ENCODE results near the gene SDHD. TPM values are rescaled to one million over a fixed set of nuclear protein-coding genes. Genes with fewer than 3 reads are reported as not detected.
"Not testable (repeated sequence)": the region's sequence is repeated elsewhere in the genome, so short reads cannot be mapped to it uniquely, and the experiment has no call there.

SDHD gene
- 100 to 1,000 TPM; 215 to 252 TPM for total RNA-seq
- long read RNA-seq, transcript SDHD-201 (4 exons, 1,439 nt): major isoform, 547 of 573 reads
- long read RNA-seq, partial matches to known transcripts: 13 of 573 reads
- long read RNA-seq, other reads (novel, unspliced or antisense): 10 of 573 reads

- DNase-seq (peak; percentile 93 to 96), ATAC-seq (peak; percentile 93)
- intact Hi-C loops (cut with DNase I, micrococcal nuclease): no loop called here
These were observed at the start of gene SDHD, which contains the start of gene TIMM8B for GRCh38 chr11:112086422-112087191. SDHD (plus strand) TSS chr11:112086873; CDS start chr11:112086908, 35 bp downstream. TIMM8B (minus strand) TSS chr11:112086756; CDS start chr11:112086723, 33 bp downstream.

- DNase-seq: no peak
- intact Hi-C loops (cut with DNase I, micrococcal nuclease): no loop called here
- ATAC-seq: no peak
These were observed 49.1 kb upstream of the SDHD start for GRCh38 chr11:112037527-112037926.

GRCh38 chr11:112042161-112042960 is 44.3 kb upstream of the SDHD start:
- intact Hi-C loops (cut with DNase I, micrococcal nuclease): no loop called here
- DNase-seq (no peak), ATAC-seq (no peak)

- intact Hi-C loops (cut with DNase I, micrococcal nuclease): no loop called here
- ATAC-seq (no peak), DNase-seq (no peak)
These were observed 43.7 kb upstream of the SDHD start for GRCh38 chr11:112042961-112043304.

- intact Hi-C loops (cut with DNase I, micrococcal nuclease): no loop called here
- ATAC-seq: no peak
- no peak for DNase-seq
These were observed 41.7 kb upstream of the SDHD start for GRCh38 chr11:112044961-112045360.

- DNase-seq; intact Hi-C loops (cut with DNase I, micrococcal nuclease); ATAC-seq: not testable (repeated sequence)
These were observed 40.0 kb upstream of the SDHD start for GRCh38 chr11:112046647-112047046.

- ATAC-seq; intact Hi-C loops (cut with DNase I, micrococcal nuclease); DNase-seq: not testable (repeated sequence)
These were observed 38.4 kb upstream of the SDHD start for GRCh38 chr11:112048256-112048655.

- intact Hi-C loops (cut with DNase I, micrococcal nuclease): no loop called here
- DNase-seq: no peak
These were observed 36.9 kb upstream of the SDHD start for GRCh38 chr11:112049777-112050176.

GRCh38 chr11:112050721-112051120 is 36.0 kb upstream of the SDHD start:
- intact Hi-C loops (cut with DNase I, micrococcal nuclease): no loop called here
- DNase-seq (no peak), ATAC-seq (no peak)

More at GRCh38 chr11:112049777-112050176, 36.9 kb upstream of the SDHD start:
- no peak for ATAC-seq

GRCh38 chr11:112051768-112052167 is 34.9 kb upstream of the SDHD start:
- ATAC-seq (no peak), DNase-seq (no peak)
- intact Hi-C loops (cut with DNase I, micrococcal nuclease): no loop called here

- intact Hi-C loops (cut with DNase I, micrococcal nuclease): no loop called here
- ATAC-seq: no peak
These were observed 29.5 kb upstream of the SDHD start for GRCh38 chr11:112057170-112057569.

GRCh38 chr11:112058103-112058502 is 28.6 kb upstream of the SDHD start:
- DNase-seq: no peak
- ATAC-seq: no peak
- intact Hi-C loops (cut with DNase I, micrococcal nuclease): no loop called here

More at GRCh38 chr11:112057170-112057569, 29.5 kb upstream of the SDHD start:
- DNase-seq: no peak

- no peak for ATAC-seq
- intact Hi-C loops (cut with DNase I, micrococcal nuclease): no loop called here
- no peak for DNase-seq
These were observed 23.8 kb upstream of the SDHD start for GRCh38 chr11:112062923-112063322.

GRCh38 chr11:112073941-112074811 is 12.5 kb upstream of the SDHD start, which contains the start of the genes NKAPD1 and PIH1D2:
NKAPD1 (plus strand) TSS chr11:112074299; CDS start chr11:112075575, 1,276 bp downstream.
PIH1D2 (minus strand) TSS chr11:112074017; CDS start chr11:112073174, 843 bp downstream.
- ATAC-seq (peak; percentile 93), DNase-seq (peak; percentile 65 to 75)
- intact Hi-C loops (cut with DNase I, micrococcal nuclease): no loop called here

- no peak for DNase-seq
- no peak for ATAC-seq
These were observed 3.9 kb upstream of the SDHD start for GRCh38 chr11:112082729-112083128.

GRCh38 chr11:112085822-112086421 is 751 bp upstream of the SDHD start:
- peak; percentile 39 to 45 for DNase-seq
- intact Hi-C loops (cut with DNase I, micrococcal nuclease): no loop called here

More at GRCh38 chr11:112082729-112083128, 3.9 kb upstream of the SDHD start:
- intact Hi-C loops (cut with DNase I, micrococcal nuclease): no loop called here

GRCh38 chr11:112087212-112087611 is 539 bp downstream of the SDHD start:
- DNase-seq (peak in 1 of 2 donors; percentile 11), ATAC-seq (peak; percentile 21)
- intact Hi-C loops (cut with DNase I, micrococcal nuclease): no loop called here

More at GRCh38 chr11:112085822-112086421, 751 bp upstream of the SDHD start:
- peak; percentile 61 for ATAC-seq

GRCh38 chr11:112095302-112095701 is 8.6 kb downstream of the SDHD start:
- intact Hi-C loops (cut with DNase I, micrococcal nuclease); ATAC-seq; DNase-seq: not testable (repeated sequence)
